ENCODE results near the gene MEX3A.
"Not testable (repeated sequence)": the region's sequence is repeated elsewhere in the genome, so short reads cannot be mapped to it uniquely, and the experiment has no call there.

MEX3A gene

GRCh38 chr1:156048663-156049258, 33.5 kb downstream of the MEX3A start:
- no peak overlapping the region for H3K4me3 ChIP-seq (replicated peaks; ENCODE audit: low read depth, low read length)
- TF ChIP-seq CTCF (IDR thresholded peaks at IDR 0.05; ENCODE audit: low read depth, low read length, missing control alignments) = no peak
- DNase-seq (ENCODE audit: extremely low read depth, low read depth) = no peak

GRCh38 chr1:156045076-156045475, 37.2 kb downstream of the MEX3A start:
- H3K4me3 ChIP-seq (replicated peaks; ENCODE audit: low read depth, low read length) = no peak overlapping the region
- no peak for DNase-seq (ENCODE audit: extremely low read depth, low read depth)
- TF ChIP-seq CTCF (IDR thresholded peaks at IDR 0.05; ENCODE audit: low read depth, low read length, missing control alignments) = no peak

- H3K4me3 ChIP-seq (replicated peaks; ENCODE audit: low read depth, low read length) = no peak overlapping the region
- DNase-seq (ENCODE audit: extremely low read depth, low read depth) = no peak
- no peak for TF ChIP-seq CTCF (IDR thresholded peaks at IDR 0.05; ENCODE audit: low read depth, low read length, missing control alignments)
Measured at GRCh38 chr1:156042828-156043227, 39.4 kb downstream of the MEX3A start.

- H3K4me3 ChIP-seq (replicated peaks; ENCODE audit: low read depth, low read length) = not testable (repeated sequence)
Measured at GRCh38 chr1:156034991-156035390, 47.3 kb downstream of the MEX3A start.

GRCh38 chr1:156033011-156033410, 49.3 kb downstream of the MEX3A start:
- H3K4me3 ChIP-seq (replicated peaks; ENCODE audit: low read depth, low read length) = no peak overlapping the region
- no peak for TF ChIP-seq CTCF (IDR thresholded peaks at IDR 0.05; ENCODE audit: low read depth, low read length, missing control alignments)
- no peak for DNase-seq (ENCODE audit: extremely low read depth, low read depth)

More at GRCh38 chr1:156034991-156035390, 47.3 kb downstream of the MEX3A start:
- not testable (repeated sequence) for DNase-seq (ENCODE audit: extremely low read depth, low read depth)

GRCh38 chr1:156026588-156026987, 55.7 kb downstream of the MEX3A start:
- no peak overlapping the region for H3K4me3 ChIP-seq (replicated peaks; ENCODE audit: low read depth, low read length)
- DNase-seq (ENCODE audit: extremely low read depth, low read depth) = no peak
- TF ChIP-seq CTCF (IDR thresholded peaks at IDR 0.05; ENCODE audit: low read depth, low read length, missing control alignments) = no peak

- no peak overlapping the region for H3K4me3 ChIP-seq (replicated peaks; ENCODE audit: low read depth, low read length)
- DNase-seq (ENCODE audit: extremely low read depth, low read depth) = no peak
Measured at GRCh38 chr1:156025876-156026275, 56.4 kb downstream of the MEX3A start.

More at GRCh38 chr1:156025876-156026275, 56.4 kb downstream of the MEX3A start:
- peak; percentile 70 for TF ChIP-seq CTCF (IDR thresholded peaks at IDR 0.05; ENCODE audit: low read depth, low read length, missing control alignments)
